ENCODE measurements around the gene SSU72. TPM values are rescaled to one million over a fixed set of nuclear protein-coding genes. Genes with fewer than 3 reads are reported as not detected.
"Not testable (repeated sequence)": the region's sequence is repeated elsewhere in the genome, so short reads cannot be mapped to it uniquely, and the experiment has no call there.

SSU72 gene
- total RNA-seq, 1 donor from 2014 or later = 116 TPM

GRCh38 chr1:1595341-1595740 lies 20.7 kb upstream of the SSU72 start:
- DNase-seq (ENCODE audit: low spot score) = not testable (repeated sequence)

GRCh38 chr1:1594602-1595260 lies 20.1 kb upstream of the SSU72 start:
- DNase-seq (ENCODE audit: low spot score) = no peak

- no peak for DNase-seq (ENCODE audit: low spot score)
Observed at GRCh38 chr1:1593834-1594601, 19.4 kb upstream of the SSU72 start.

GRCh38 chr1:1591452-1591851 lies 16.8 kb upstream of the SSU72 start:
- no peak for DNase-seq (ENCODE audit: low spot score)

GRCh38 chr1:1583347-1584010 lies 8.8 kb upstream of the SSU72 start:
- no peak for DNase-seq (ENCODE audit: low spot score)

GRCh38 chr1:1582585-1583346 lies 8.1 kb upstream of the SSU72 start:
- DNase-seq (ENCODE audit: low spot score) = no peak

- no peak for DNase-seq (ENCODE audit: low spot score)
Observed at GRCh38 chr1:1578371-1578940, 3.8 kb upstream of the SSU72 start.

GRCh38 chr1:1577367-1578011 lies 2.8 kb upstream of the SSU72 start:
- DNase-seq (ENCODE audit: low spot score) = no peak

- no peak for DNase-seq (ENCODE audit: low spot score)
Observed at GRCh38 chr1:1573843-1574720, 581 bp downstream of the SSU72 start.

GRCh38 chr1:1569341-1569740 lies 5.3 kb downstream of the SSU72 start:
- no peak for DNase-seq (ENCODE audit: low spot score)

- no peak for DNase-seq (ENCODE audit: low spot score)
Observed at GRCh38 chr1:1567891-1568291, 6.8 kb downstream of the SSU72 start.

- no peak for DNase-seq (ENCODE audit: low spot score)
Observed at GRCh38 chr1:1567152-1567875, 7.3 kb downstream of the SSU72 start.

- DNase-seq (ENCODE audit: low spot score) = no peak
Observed at GRCh38 chr1:1565340-1565739, 9.3 kb downstream of the SSU72 start.

- DNase-seq (ENCODE audit: low spot score) = no peak
Observed at GRCh38 chr1:1564268-1564667, 10.4 kb downstream of the SSU72 start.

- DNase-seq (ENCODE audit: low spot score) = no peak
Observed at GRCh38 chr1:1563688-1564087, 11.0 kb downstream of the SSU72 start.

- no peak for DNase-seq (ENCODE audit: low spot score)
Observed at GRCh38 chr1:1562556-1563195, 12.0 kb downstream of the SSU72 start.

GRCh38 chr1:1561801-1562470 lies 12.7 kb downstream of the SSU72 start:
- DNase-seq (ENCODE audit: low spot score) = no peak

GRCh38 chr1:1560178-1560577 lies 14.5 kb downstream of the SSU72 start:
- DNase-seq (ENCODE audit: low spot score) = no peak

Data from ureter (tissue), 1 donor.